ENCODE results near the gene ATP9B.

GRCh38 chr18:79210002-79210910 lies 141.1 kb downstream of the ATP9B start:
- no peak for TF ChIP-seq EZH2 (IDR thresholded peaks at IDR 0.05; ENCODE audit: insufficient read depth, poor library complexity, severe bottlenecking)
- TF ChIP-seq EZH2phosphoT487 (IDR thresholded peaks at IDR 0.05; ENCODE audit: insufficient read depth, low read depth) = no peak

All from GM23248 (cell line).